ENCODE results near the gene ATL3.
"Not testable (repeated sequence)": the region's sequence is repeated elsewhere in the genome, so short reads cannot be mapped to it uniquely, and the experiment has no call there.

The ATL3 gene

GRCh38 chr11:63680834-63681320 lies 9.7 kb upstream of the ATL3 start:
- peak; percentile 80 for DNase-seq

- no peak for DNase-seq
These were observed 2.4 kb upstream of the ATL3 start for GRCh38 chr11:63673579-63673978.

DNA sequence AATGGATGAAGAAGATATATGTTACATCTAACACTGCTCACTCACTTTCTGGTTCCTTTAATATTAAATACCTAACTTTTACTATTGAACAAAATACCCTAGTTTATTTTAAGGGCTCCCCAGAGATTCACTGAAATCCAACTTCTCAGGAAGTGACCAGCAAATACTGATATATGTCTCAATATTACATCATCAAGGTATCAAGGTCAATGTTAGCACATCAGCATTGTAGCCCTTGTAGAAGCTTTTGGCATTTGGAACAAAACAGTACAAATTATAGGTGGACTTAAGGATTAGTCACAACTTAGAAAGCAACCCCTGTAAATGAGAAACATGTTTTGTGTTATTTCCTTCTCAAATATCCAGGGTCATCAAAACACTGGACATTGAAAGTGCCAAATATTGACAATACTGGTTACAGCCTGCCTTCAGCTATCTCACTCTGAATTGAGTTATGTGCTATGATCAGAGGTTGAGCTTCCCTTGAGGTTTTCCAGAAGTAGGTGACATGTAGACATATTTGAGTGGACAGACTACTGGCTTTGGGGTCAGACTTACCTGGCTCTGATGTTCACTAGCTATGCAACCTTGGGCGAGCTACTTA lies 1.9 kb upstream of the ATL3 start:
- no peak for DNase-seq

- DNase-seq, result no peak
These were observed 934 bp upstream of the ATL3 start for GRCh38 chr11:63672156-63672463.

DNA sequence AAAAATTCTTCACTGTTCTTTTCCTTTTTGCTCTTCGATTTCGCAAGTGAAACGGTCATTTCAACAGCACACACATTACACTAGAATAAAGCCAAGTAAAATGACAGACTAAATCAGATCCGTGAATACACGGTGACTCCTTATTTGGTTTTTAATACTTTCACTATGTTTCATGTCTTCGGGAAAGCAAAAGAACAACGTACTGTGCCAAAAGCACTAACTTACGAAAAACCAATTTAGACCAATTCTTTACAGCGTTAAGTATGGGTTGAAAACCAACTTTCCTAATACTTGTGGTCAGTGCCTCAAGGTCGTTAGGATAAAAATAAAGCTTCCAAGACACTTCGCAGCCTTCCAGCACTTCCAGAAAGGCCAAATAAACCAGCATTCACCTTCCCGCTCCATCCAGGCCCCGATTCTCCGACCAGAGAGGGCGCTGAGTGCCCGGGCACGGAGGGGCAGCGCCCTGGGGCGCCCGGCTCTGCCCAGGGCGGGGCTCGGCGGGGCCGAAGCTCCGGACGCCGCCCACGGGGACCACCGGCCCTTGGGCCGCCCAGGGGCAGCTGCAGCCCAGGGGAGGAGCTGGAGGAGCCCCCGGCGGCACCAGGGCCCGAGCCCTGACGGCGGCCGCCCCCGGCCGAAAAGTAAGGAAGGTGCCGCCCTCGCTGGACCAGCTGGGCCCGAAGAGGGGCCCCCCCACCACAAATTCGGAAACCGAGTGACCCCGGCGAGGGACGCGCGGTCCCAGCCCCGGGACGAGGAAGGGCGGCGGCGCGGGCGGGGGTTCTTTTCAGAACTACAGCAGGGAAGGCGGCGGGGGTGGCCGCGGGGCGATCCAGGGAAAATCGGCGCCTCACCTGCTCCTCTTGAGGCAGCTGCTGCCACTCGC lies 499 bp downstream of the ATL3 start:
- DNase-seq, result peak; percentile 30

- no peak for DNase-seq
These were observed 1.1 kb downstream of the ATL3 start for GRCh38 chr11:63670096-63670432.

GRCh38 chr11:63667995-63668795 lies 3.0 kb downstream of the ATL3 start:
- no peak for DNase-seq

DNA sequence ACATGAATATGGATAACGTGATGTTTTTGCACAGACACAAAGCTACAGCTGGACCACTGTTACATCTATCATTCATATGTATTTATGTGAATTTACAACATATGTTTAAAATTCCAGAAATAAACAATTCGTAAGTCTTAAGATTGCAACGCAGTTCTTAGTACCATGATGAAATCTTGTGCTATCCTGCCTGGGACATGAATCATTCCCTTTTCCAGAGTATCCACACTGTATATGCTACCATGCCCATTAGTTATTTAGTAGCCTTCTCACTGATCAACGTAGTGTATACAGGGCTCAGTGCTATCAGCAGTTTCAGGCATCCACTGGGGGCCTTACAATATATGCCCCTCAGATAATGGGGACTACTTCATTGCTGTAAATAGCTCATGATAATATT lies 4.3 kb downstream of the ATL3 start:
- DNase-seq, result no peak

DNA sequence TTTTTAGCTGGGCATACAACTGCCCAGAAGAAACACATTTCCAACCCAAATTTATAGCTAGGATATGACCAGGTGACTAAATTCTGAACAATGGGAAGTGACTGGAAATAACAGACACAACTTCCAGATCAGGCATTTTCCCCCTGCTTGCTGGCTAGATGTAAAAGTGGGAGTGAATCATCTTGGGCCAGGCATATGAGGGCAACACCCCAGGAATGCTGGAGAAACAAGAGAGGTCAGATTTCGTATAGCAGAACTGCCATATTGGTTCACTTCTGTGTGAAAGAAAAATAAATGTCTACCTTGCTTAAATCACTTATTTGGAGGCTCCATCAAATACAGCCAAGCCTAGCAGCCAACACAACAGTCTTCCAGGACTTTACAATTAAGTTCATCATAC lies 7.4 kb downstream of the ATL3 start:
- no peak for DNase-seq

DNA sequence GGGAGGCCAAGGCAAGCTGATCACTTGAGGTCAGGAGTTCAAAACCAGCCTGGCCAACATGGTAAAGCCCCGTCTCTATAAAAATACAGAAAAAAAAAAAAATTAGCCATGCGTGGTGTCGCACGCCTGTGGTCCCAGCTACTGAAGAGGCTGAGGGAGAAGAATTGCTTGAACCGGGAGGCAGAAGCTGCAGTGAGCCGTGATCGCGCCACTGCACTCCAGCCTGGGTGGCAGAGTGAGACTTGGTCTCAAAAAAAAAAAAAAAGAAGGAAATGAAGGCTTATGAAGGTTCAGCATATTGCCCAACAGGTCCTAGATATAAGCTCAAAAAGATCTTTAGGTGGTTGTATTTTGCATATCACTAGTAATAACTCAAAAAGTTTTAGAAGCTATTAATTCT lies 10.2 kb downstream of the ATL3 start:
- no peak for DNase-seq

DNA sequence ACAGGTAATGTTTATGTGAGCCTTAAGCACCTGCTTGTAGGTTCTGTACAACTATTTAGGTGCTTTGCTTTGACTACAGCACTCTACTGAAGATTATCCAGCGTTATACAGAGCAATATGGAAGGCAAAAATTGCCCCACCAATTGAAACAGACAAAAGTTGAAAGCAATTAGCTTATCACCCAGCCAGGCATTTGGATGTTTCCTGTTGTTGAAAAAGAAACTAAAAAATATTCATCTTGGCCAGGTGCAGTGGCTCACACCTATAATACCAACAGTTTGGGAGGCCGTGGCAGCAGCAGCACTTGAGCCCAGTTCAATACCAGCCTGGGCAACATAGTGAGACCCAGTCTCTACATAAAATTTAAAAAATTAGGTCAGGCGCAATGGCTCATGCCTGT lies 18.5 kb downstream of the ATL3 start:
- DNase-seq, result no peak

DNA sequence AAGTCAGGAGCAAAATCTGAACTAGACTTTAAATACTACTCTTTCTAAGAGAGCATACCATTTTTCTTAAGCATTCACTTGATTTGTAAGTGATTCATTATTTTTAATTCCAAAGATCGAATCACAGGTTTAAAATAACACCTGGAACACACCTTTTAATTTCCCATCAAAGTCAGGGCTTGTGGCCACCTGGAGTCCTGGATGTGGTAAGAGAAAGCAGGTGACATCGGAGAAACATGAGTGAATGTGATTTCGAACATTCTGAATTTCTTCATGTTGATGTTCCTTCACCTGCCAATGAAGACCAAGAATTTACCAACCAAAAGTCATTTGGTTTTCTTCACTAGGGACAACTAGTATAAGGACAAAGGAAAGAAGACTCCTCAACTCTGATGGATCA lies 28.0 kb downstream of the ATL3 start:
- no peak for DNase-seq

GRCh38 chr11:63641727-63642126 lies 29.4 kb downstream of the ATL3 start:
- DNase-seq, result no peak

DNA sequence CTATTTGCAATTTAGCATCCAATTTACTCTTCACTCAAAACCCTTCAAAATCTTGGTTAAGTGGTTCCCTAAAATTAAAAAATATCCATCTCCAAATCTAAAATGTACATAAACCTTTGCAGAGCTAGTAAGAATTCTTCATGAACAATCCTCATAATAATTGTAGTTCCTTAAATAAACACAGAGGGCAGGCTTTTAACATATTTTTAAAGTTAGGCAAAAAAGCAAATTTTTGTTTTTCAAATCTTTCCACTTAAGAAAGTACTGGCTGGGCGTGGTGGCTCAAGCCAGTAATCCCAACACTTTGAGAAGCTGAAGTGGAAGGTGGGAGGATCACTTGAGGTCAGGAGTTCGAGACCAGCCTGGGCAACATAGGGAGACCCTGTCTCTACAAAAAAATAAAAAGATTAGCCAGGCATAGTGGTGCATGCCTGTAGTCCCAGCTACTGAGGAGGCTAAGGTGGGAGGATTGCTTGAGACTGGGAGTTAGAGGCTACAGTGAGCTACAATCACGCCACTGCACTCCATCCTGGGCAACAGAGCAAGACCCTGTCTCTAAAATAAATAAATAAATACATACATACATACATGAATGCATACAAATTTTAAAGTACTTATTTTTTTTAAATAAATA lies 31.9 kb downstream of the ATL3 start:
- DNase-seq, result no peak

DNA sequence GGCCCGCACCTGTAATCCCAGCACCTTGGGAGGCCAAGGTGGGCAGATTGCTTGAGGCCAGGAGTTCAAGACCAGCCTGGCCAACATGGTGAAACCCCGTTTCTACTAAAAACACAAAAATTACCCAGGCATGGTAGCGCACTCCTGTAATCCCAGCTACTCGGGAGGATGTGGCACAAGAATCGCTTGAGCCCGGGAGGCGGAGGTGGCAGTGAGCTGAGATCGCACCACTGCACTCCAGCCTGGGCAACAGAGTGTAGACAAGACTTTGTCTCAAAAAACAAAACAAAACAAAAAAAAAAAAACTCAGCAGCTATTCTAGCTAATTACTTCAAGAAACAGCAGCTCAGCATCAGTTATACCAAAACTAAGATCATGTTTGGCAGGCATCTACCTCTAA lies 32.7 kb downstream of the ATL3 start:
- DNase-seq, result not testable (repeated sequence)

DNA sequence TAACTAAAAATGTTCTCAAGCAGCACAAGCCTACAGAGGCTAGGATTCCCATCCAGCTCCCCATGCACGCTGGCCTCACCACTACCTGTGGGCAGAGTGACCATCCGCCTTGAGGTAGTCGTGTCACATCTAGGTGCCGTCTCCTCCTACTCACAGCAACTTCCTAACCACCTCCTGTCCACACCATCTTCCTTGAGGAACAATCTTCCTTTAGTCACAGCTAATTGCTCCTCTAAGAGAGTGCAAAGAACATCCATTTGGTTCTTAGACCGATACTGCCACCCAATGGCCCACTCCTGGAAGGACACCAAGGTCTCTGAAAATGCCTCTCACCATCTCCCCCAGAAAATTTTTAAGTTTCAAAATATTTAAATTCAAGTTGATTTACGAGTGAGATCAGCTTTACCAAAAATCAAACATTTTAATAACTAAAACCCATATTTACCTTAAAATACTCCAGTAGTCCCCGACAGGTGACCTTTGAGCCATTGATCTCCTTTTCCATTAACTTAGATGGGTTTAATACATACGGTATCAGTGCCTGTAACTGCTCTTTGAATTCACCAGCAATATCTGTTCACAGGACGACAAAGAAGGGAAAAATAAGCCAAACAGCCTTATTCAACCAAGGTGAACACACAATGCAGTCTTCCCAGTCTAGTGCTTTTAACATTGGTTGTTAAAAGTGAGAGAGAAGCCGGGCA lies 35.3 kb downstream of the ATL3 start:
- peak; percentile 18 for DNase-seq

DNA sequence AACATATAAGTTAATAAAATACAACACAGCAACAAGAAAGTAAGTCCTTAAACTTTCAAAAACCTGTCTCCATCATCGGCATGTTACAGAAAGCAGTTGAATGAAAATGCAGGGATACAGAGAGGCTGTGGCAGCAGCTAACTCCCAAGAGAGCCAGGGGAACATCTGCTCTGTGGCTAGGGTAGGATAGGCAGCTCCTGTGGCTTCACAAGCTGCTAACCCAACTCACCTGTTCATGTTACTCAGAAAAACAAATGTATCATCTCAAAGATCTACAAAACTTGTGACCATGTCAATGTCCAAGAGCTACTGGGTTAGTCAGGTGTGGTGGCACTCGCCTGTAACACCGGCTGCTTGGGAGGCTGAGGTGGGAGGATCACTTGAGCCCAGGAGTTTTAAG lies 41.8 kb downstream of the ATL3 start:
- DNase-seq, result no peak

DNA sequence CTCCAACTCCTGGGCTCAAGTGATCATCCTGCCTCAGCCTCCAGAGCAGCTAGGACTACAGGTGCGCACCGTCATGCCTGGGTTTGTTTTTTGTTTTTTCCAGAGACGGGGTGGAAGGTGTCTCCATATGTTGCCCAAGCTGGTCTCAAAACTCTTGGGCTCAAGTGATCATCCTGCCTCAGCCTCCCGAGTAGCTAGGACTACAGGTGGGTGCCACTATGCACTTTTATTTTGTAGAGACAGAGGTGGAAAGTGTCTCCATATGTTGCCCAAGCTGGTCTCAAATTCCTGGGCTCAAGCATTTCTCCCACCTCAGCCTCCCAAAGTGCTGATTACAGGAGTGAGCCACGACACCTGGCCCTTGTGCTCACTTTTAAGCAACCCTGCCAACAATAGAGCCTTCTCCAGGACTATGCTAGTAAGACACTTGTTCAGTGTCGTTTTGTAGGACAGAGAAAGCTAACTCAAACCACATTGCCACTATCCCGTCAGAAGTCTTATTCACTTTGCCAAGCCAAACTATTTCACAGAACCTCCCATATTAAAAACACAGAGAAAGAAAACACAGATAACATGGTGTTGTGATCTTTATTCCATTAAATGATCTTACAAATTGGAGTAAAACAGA lies 47.5 kb downstream of the ATL3 start:
- no peak for DNase-seq

DNA sequence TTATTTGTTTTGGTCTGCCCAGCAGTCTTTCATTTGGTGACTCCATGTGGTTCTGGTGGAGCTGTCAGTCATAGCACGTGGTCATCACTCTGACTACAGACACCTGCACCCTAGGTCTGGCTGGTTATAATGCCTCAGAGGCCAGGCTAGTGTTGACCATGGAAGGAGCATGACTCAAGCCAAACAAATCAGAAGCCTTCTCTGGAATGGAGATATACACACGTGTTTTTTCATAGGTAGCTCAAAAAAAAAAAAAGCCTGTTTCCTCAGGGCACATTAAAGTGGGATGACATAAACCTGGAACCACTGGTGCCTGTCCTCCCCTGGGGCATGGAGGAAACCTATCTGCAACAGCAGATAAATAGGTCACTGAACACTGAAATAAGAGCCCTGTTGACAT lies 48.9 kb downstream of the ATL3 start:
- no peak for DNase-seq

DNA sequence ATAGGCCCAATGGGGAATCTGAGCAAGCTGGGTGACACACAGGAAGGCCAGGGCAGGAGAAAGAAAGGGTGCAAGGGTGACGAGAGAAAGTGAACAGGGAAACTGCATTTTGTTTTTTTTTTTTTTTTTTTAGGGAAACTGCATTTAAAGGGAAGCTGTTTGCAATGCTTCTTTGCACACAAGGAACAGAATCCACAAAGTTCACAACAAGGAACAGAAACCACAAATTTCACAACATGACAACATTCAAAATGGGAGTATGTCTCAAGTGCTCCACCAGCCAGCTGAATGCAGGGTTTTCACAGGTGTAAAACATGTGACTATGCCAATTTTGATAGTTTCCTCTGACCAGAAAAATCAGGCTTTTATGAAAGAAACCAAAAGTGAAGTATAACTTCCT lies 50.1 kb downstream of the ATL3 start:
- no peak for DNase-seq

GRCh38 chr11:63619967-63620366 lies 51.2 kb downstream of the ATL3 start:
- no peak for DNase-seq

DNA sequence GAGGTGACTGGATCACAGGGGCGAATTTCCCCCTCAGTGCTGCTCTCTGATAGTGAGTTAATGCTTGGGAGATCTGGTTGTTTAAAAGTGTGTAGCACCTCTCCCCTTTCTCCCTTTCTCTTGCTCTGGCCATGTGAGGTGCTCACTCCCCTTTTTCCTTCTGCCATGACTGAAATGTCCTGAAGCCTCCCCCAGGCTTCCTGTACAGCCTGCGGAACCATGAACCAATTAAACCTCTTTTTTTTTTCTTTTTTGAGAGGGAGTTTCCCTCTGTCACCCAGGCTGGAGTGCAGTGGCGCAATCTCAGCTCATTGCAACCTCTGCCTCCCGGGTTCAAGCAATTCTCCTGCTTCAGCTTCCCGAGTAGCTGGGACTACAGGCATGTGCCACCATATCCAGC lies 53.5 kb downstream of the ATL3 start:
- not testable (repeated sequence) for DNase-seq

Data from DMS79 (cell line).